Measurements from ENCODE around the gene UPK1B. TPM values are rescaled to one million over a fixed set of nuclear protein-coding genes. Genes with fewer than 3 reads are reported as not detected.

Gene UPK1B
- total RNA-seq, 1 experiment from 2014 or later, result 1.0 TPM

- Histone ChIP-seq H3K9ac (ENCODE audit: extremely low read depth, insufficient read length, low read length) (no peak overlapping the region), H3K56ac (ENCODE audit: insufficient read length, low read depth, low read length) (no peak overlapping the region), H3T11ph (ENCODE audit: low read length) (no peak overlapping the region), H3K79me1 (ENCODE audit: insufficient read depth, low read depth, low read length, poor library complexity, severe bottlenecking) (no peaks in the 10 kb centered on the region), H3K18ac (ENCODE audit: insufficient read length, low read depth, low read length) (no peak overlapping the region), H4K8ac (replicated peaks; ENCODE audit: insufficient read length, low read depth, low read length) (no peak overlapping the region), H2BK15ac (ENCODE audit: low read depth, low read length) (no peak overlapping the region), H4K5ac (ENCODE audit: insufficient read length, low read depth, low read length) (no peak overlapping the region), H2BK5ac (ENCODE audit: insufficient read length, low read length) (no peak overlapping the region), H2BK12ac (ENCODE audit: insufficient read length, low read depth, low read length) (no peak overlapping the region), H3K23ac (ENCODE audit: insufficient read length, low read depth, low read length) (no peak overlapping the region), H4K20me1 (ENCODE audit: control insufficient read depth, insufficient read depth, insufficient read length) (no peaks in the 10 kb centered on the region), H3K4me1 (ENCODE audit: insufficient read depth, low read length) (no peaks in the 10 kb centered on the region), H2BK20ac (ENCODE audit: low read depth, low read length, poor library complexity, severe bottlenecking) (no peak overlapping the region), H3K4me2 (ENCODE audit: insufficient read depth, insufficient read length, low read length) (no peak overlapping the region), H3K9me3 (ENCODE audit: control insufficient read depth, low read depth, low read length) (no peaks in the 10 kb centered on the region), H3K14ac (ENCODE audit: insufficient read depth, low read length) (no peak overlapping the region), H3K23me2 (ENCODE audit: insufficient read length, low read depth, low read length, poor library complexity, severe bottlenecking) (no peaks in the 10 kb centered on the region), H2AK5ac (ENCODE audit: insufficient read length, low read length) (no peak overlapping the region), H3K27me3 (ENCODE audit: insufficient read depth, low read length) (no peaks in the 10 kb centered on the region), H3K27ac (ENCODE audit: insufficient read length, low read depth, low read length) (no peak overlapping the region), H3K4ac (ENCODE audit: low read depth, low read length) (no peak overlapping the region), H3K79me2 (ENCODE audit: insufficient read depth, low read length) (no peaks in the 10 kb centered on the region), H2AFZ (ENCODE audit: low read length) (no peak overlapping the region), H2BK120ac (ENCODE audit: low read depth, low read length, poor library complexity, severe bottlenecking) (no peak overlapping the region), H4K91ac (ENCODE audit: insufficient read length, low read depth, low read length) (no peak overlapping the region)
- no peak for DNase-seq
- no peak overlapping the region; a peak in 2 of 7 replicates for H3K27ac Mint-ChIP-seq
- H3K4me3 Mint-ChIP-seq, result no peak overlapping the region
- peaks cover 23 to 89% (median 83%) of the 10 kb centered on the region in 3 experiments; a peak in 6 of 7 replicates for H3K36me3 Mint-ChIP-seq (ENCODE audit: insufficient read depth in 1 of 3, low read depth in 3 of 3)
- H3K4me1 Mint-ChIP-seq, result no peaks in the 10 kb centered on the region
- TF ChIP-seq CTCF (conservative IDR thresholded peaks at IDR 0.05), result no peak
- H3K9me3 Mint-ChIP-seq, result no peaks in the 10 kb centered on the region
- no peaks in the 10 kb centered on the region for H3K27me3 Mint-ChIP-seq (ENCODE audit: low read depth)
- no CpG with 5 or more reads among the region's 4 CpGs for WGBS (ENCODE audit: extremely low coverage, insufficient read length, low lambda C conversion rate)
Measured at GRCh38 chr3:119219069-119219468, 45.7 kb downstream of the UPK1B start.
